ENCODE data around the gene C1orf210. TPM values are rescaled to one million over a fixed set of nuclear protein-coding genes. Genes with fewer than 3 reads are reported as not detected.

C1orf210 gene
- total RNA-seq, 1 experiment from 2014 or later, result 7.6 TPM

GRCh38 chr1:43293176-43293575 is 7.8 kb upstream of the C1orf210 start:
- Histone ChIP-seq H2AFZ (ENCODE audit: low read depth, low read length, poor library complexity, severe bottlenecking) (no peak overlapping the region), H3K27ac (ENCODE audit: low read depth, low read length) (no peak overlapping the region), H3K9me3 (ENCODE audit: control insufficient read depth in 1 of 2, insufficient read depth in 1 of 2, low read depth in 1 of 2, low read length in 2 of 2) (no peaks in the 10 kb centered on the region), H3K79me2 (ENCODE audit: insufficient read depth, low read length) (no peaks in the 10 kb centered on the region), H3K27me3 (ENCODE audit: insufficient read depth, low read length) (0 out of 2 replicates have a peak, but pooled peaks cover under 1% of the 10 kb centered on the region), H4K20me1 (ENCODE audit: insufficient read depth) (no peaks in the 10 kb centered on the region), H3K36me3 (ENCODE audit: control insufficient read depth in 1 of 2, insufficient read depth in 2 of 2, low read length in 2 of 2) (no peaks in the 10 kb centered on the region), H3K9me2 (ENCODE audit: insufficient read depth) (no peaks in the 10 kb centered on the region), H3K4me3 (replicated peaks in 1 of 2; ENCODE audit: low read depth in 1 of 2, low read length in 2 of 2) (no peak overlapping the region), H3K4me1 (ENCODE audit: control insufficient read depth in 1 of 2, insufficient read depth in 2 of 2, low read length in 2 of 2) (peaks cover 8 to 16% of the 10 kb centered on the region in 2 experiments; a peak in 3 of 4 replicates), H3K4me2 (ENCODE audit: low read length) (no peak overlapping the region), H3K9ac (ENCODE audit: low read length) (no peak overlapping the region)
- BruUV-seq (replicated peaks), result no TSS peak
- ATAC-seq (no peak), DNase-seq (ENCODE audit: low read depth, low spot score) (no peak)
- ChIA-PET POLR2A (no interaction called here), CTCF (interaction anchor here (1.9 kb wide), 1 partner anchor 7 kb away, joined by 11 read pairs; the partner anchor contains the start of gene C1orf210), RAD21 (ENCODE audit: low non-redundant PET in 1 of 2, low total read pairs in 2 of 2, uncharacterized antibody in 2 of 2, unreplicated experiment in 2 of 2) (no interaction called here)
- TF ChIP-seq ELF1 (IDR thresholded peaks at IDR 0.05; ENCODE audit: borderline replicate concordance, low read depth) (no peak), TCF7L2 (IDR thresholded peaks at IDR 0.05; ENCODE audit: borderline replicate concordance, extremely low read depth, insufficient read depth, insufficient read length) (no peak), SP1 (IDR thresholded peaks at IDR 0.05; ENCODE audit: low read depth) (no peak), CEBPB (IDR thresholded peaks at IDR 0.05; ENCODE audit: low read depth) (no peak), YY1 (IDR thresholded peaks at IDR 0.05; ENCODE audit: extremely low read depth, insufficient replicate concordance, low read depth, low read length) (no peak), SRF (IDR thresholded peaks at IDR 0.05; ENCODE audit: low read depth) (no peak), EGR1 (IDR thresholded peaks at IDR 0.05; ENCODE audit: low read depth) (no peak), ZBTB33 (IDR thresholded peaks at IDR 0.05; ENCODE audit: extremely low read depth, insufficient replicate concordance, low read length) (no peak), POLR2AphosphoS5 (IDR thresholded peaks at IDR 0.05; ENCODE audit: low read depth, low read length) (no peak), JUND (IDR thresholded peaks at IDR 0.05) (no peak), EZH2 (IDR thresholded peaks at IDR 0.05) (no peak), POLR2A (IDR thresholded peaks at IDR 0.05; ENCODE audit: borderline replicate concordance, extremely low read depth, insufficient read depth, insufficient read length) (no peak)
- TF ChIP-seq, protein P1, sequence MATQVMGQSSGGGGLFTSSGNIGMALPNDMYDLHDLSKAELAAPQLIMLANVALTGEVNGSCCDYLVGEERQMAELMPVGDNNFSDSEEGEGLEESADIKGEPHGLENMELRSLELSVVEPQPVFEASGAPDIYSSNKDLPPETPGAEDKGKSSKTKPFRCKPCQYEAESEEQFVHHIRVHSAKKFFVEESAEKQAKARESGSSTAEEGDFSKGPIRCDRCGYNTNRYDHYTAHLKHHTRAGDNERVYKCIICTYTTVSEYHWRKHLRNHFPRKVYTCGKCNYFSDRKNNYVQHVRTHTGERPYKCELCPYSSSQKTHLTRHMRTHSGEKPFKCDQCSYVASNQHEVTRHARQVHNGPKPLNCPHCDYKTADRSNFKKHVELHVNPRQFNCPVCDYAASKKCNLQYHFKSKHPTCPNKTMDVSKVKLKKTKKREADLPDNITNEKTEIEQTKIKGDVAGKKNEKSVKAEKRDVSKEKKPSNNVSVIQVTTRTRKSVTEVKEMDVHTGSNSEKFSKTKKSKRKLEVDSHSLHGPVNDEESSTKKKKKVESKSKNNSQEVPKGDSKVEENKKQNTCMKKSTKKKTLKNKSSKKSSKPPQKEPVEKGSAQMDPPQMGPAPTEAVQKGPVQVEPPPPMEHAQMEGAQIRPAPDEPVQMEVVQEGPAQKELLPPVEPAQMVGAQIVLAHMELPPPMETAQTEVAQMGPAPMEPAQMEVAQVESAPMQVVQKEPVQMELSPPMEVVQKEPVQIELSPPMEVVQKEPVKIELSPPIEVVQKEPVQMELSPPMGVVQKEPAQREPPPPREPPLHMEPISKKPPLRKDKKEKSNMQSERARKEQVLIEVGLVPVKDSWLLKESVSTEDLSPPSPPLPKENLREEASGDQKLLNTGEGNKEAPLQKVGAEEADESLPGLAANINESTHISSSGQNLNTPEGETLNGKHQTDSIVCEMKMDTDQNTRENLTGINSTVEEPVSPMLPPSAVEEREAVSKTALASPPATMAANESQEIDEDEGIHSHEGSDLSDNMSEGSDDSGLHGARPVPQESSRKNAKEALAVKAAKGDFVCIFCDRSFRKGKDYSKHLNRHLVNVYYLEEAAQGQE (IDR thresholded peaks at IDR 0.05; ENCODE audit: low read depth), result no peak
- intact Hi-C loops (cut with micrococcal nuclease), result no loop called here
